H1 (cell line): ENCODE results near the gene RNF113B. TPM values are rescaled to one million over a fixed set of nuclear protein-coding genes. Genes with fewer than 3 reads are reported as not detected.

Source experiments
- CBX5 ChIP-seq: fragments of 300-800, 300-1000 bp; sonication (generic); IDR thresholded peaks from 2 replicates; pipeline ENCODE4 v1.7.1; 2016; ENCODE audit warnings: antibody characterized with exemption, low read length, low read depth
- EZH2 ChIP-seq: fragments of 200-600 bp; sonication (generic); IDR thresholded peaks from 2 replicates; pipeline ENCODE4 v1.7.1; 2012; ENCODE audit warnings: low read depth, mild to moderate bottlenecking, moderate library complexity, low read length, inconsistent platforms; ENCODE audit not compliant: severe bottlenecking
- JUND ChIP-seq: IDR thresholded peaks from 2 replicates; pipeline ENCODE4 v1.6.1; 2011; ENCODE audit warnings: mild to moderate bottlenecking, improper control_type of control experiment, low read length
- RNF2 ChIP-seq: fragments of 200-900, 300-1000 bp; sonication (generic); IDR thresholded peaks from 2 replicates; pipeline ENCODE4 v1.7.1; 2016; ENCODE audit warnings: borderline replicate concordance, low read depth, mild to moderate bottlenecking, antibody characterized with exemption, low read length; ENCODE audit not compliant: poor library complexity, severe bottlenecking; ENCODE audit errors: missing control alignments
- SIN3A ChIP-seq, 2 experiments: IDR thresholded peaks in 1 of 2; conservative IDR thresholded peaks in 1 of 2; 2 replicates each; pipeline ENCODE4 v1.6.1; 2011 to 2012; ENCODE audit warnings: low read length in 2 of 2, improper control_type of control experiment in 1 of 2, low read depth in 1 of 2, mild to moderate bottlenecking in 1 of 2
- polyA plus RNA-seq, 7 experiments: library from polyadenylated mRNA; depleted of rRNA in 3 of 7; stranded (reverse) in 5 of 7; unstranded in 2 of 7; fragments of >200 nt in 5 of 7; fragments of 200-250 nt in 2 of 7; gene quantifications; 1 replicate in 5 of 7; 2 replicates in 1 of 7; 4 replicates in 1 of 7; pipeline versions ENCODE4 v1.2.1 to v1.2.3, GENCODE V29; 2011 to 2013; ENCODE audit warnings: missing spikeins in 2 of 7, mixed read lengths in 2 of 7
- total RNA-seq: library from RNA; stranded (reverse); fragmentation: NEBNext Ultra II Directional; extraction: Animal tissue kit (Norgen Biotek cat#: 25700); gene quantifications from 2 replicates; pipeline ENCODE4 v1.2.1, GENCODE V29; 2021
- TF ChIP-seq, protein P1 (sequence below), 3 experiments: IDR thresholded peaks; 1 replicate in 2 of 3; 2 replicates in 1 of 3; pipeline versions ENCODE4 v1.5.1 to v1.6.1; 2011; ENCODE audit warnings: low read length in 3 of 3, mild to moderate bottlenecking in 3 of 3, inconsistent platforms in 2 of 3, low read depth in 1 of 3, moderate library complexity in 1 of 3; ENCODE audit not compliant: insufficient read depth in 1 of 3; ENCODE audit errors: control extremely low read depth in 1 of 3

The RNF113B gene
- total and polyA plus RNA-seq, 2 of the 8 experiments (the other 6 are each of a cell fraction or from before 2014, with no cell fraction given), result not detected

- TF ChIP-seq RNF2 (no peak), JUND (no peak), CBX5 (no peak), EZH2 (no peak), SIN3A (conservative IDR thresholded peaks at IDR 0.05 in 1 of 2, IDR thresholded peaks at IDR 0.05 in 1 of 2; ENCODE audit: low read depth in 1 of 2, low read length in 2 of 2) (no peak)
- TF ChIP-seq, protein P1, sequence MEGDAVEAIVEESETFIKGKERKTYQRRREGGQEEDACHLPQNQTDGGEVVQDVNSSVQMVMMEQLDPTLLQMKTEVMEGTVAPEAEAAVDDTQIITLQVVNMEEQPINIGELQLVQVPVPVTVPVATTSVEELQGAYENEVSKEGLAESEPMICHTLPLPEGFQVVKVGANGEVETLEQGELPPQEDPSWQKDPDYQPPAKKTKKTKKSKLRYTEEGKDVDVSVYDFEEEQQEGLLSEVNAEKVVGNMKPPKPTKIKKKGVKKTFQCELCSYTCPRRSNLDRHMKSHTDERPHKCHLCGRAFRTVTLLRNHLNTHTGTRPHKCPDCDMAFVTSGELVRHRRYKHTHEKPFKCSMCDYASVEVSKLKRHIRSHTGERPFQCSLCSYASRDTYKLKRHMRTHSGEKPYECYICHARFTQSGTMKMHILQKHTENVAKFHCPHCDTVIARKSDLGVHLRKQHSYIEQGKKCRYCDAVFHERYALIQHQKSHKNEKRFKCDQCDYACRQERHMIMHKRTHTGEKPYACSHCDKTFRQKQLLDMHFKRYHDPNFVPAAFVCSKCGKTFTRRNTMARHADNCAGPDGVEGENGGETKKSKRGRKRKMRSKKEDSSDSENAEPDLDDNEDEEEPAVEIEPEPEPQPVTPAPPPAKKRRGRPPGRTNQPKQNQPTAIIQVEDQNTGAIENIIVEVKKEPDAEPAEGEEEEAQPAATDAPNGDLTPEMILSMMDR (IDR thresholded peaks at IDR 0.05; ENCODE audit: control extremely low read depth in 1 of 3, insufficient read depth in 1 of 3, low read depth in 1 of 3, low read length in 3 of 3), result no peak
Measured at GRCh38 chr13:98155475-98156109, 21.5 kb downstream of the RNF113B start (continued).
